OCI-LY1 (cell line): Measurements from ENCODE around the gene REG4.

Experiments
- H2AFZ ChIP-seq: fragments of 200-600 bp; sonication (generic), shearing (Covaris generic); 2 replicates; pipeline ENCODE4 v1.6.0; 2014; ENCODE audit warnings: antibody characterized with exemption, mild to moderate bottlenecking, low read length
- H3F3A ChIP-seq: fragments of 200-600 bp; sonication (generic), shearing (Covaris generic); 2 replicates; pipeline ENCODE4 v1.6.0; 2014; ENCODE audit warnings: mild to moderate bottlenecking, antibody characterized with exemption, low read length, moderate library complexity; ENCODE audit not compliant: insufficient read depth
- H3K27ac ChIP-seq: fragments of 200-600 bp; sonication (generic); 2 replicates; pipeline ENCODE4 v1.5.1; 2014; ENCODE audit warnings: low read length, mixed run types, mild to moderate bottlenecking, low read depth; ENCODE audit not compliant: poor library complexity, severe bottlenecking
- H3K27me3 ChIP-seq: fragments of 200-600 bp; sonication (generic); 2 replicates; pipeline ENCODE4 v1.6.0; 2014; ENCODE audit warnings: antibody characterized with exemption, mild to moderate bottlenecking, low read length, moderate library complexity; ENCODE audit not compliant: insufficient read depth
- H3K36me3 ChIP-seq: fragments of 200-600 bp; sonication (generic); 2 replicates; pipeline ENCODE4 v1.6.1; 2014; ENCODE audit warnings: mild to moderate bottlenecking, antibody characterized with exemption, low read length, moderate library complexity, mixed read lengths; ENCODE audit not compliant: insufficient read depth
- H3K4me1 ChIP-seq: fragments of 200-600 bp; sonication (generic); 2 replicates; pipeline ENCODE4 v1.5.1; 2014; ENCODE audit warnings: mild to moderate bottlenecking, low read length, moderate library complexity; ENCODE audit not compliant: insufficient read depth, severe bottlenecking
- H3K4me2 ChIP-seq: fragments of 200-600 bp; sonication (generic), shearing (Covaris generic); 2 replicates; pipeline ENCODE4 v1.6.1; 2014; ENCODE audit warnings: low read length
- H3K4me3 ChIP-seq: fragments of 200-600 bp; sonication (generic); 2 replicates; pipeline ENCODE4 v1.5.1; 2014; ENCODE audit warnings: low read length, low read depth, mild to moderate bottlenecking, mixed read lengths; ENCODE audit not compliant: poor library complexity, severe bottlenecking
- H3K79me2 ChIP-seq: fragments of 200-600 bp; shearing (Covaris generic); 2 replicates; pipeline ENCODE4 v1.6.1; 2016; ENCODE audit warnings: mixed run types, low read length, mixed read lengths; ENCODE audit not compliant: insufficient read depth
- H3K9ac ChIP-seq: fragments of 200-600 bp; sonication (generic), shearing (Covaris generic); 2 replicates; pipeline ENCODE4 v1.6.1; 2014; ENCODE audit warnings: mild to moderate bottlenecking, low read length, mixed read lengths
- H3K9me2 ChIP-seq: fragments of 200-600 bp; sonication (generic), shearing (Covaris generic); 2 replicates; pipeline ENCODE4 v1.6.1; 2014; ENCODE audit warnings: low read depth, mild to moderate bottlenecking, low read length, mixed read lengths
- H3K9me3 ChIP-seq: fragments of 200-600 bp; shearing (Covaris generic); 2 replicates; pipeline ENCODE4 v1.6.1; 2014; ENCODE audit warnings: low read length, mixed read lengths
- H4K20me1 ChIP-seq: fragments of 200-600 bp; sonication (generic), shearing (Covaris generic); 2 replicates; pipeline ENCODE4 v1.6.0; 2016; ENCODE audit warnings: mild to moderate bottlenecking, low read length; ENCODE audit not compliant: insufficient read depth
- EZH2 ChIP-seq: fragments of 200-600 bp; sonication (generic), shearing (Covaris generic); IDR thresholded peaks from 2 replicates; pipeline ENCODE4 v1.8.0; 2017; ENCODE audit warnings: borderline replicate concordance, mixed run types, mild to moderate bottlenecking, antibody characterized with exemption, low read length, moderate library complexity, mixed read lengths
- TF ChIP-seq, protein P1 (sequence below): fragments of 200-600 bp; sonication (generic), shearing (Covaris generic); IDR thresholded peaks from 2 replicates; pipeline ENCODE4 v1.5.1; 2017; ENCODE audit warnings: mild to moderate bottlenecking, antibody characterized with exemption, low read length, moderate library complexity, mixed read lengths

REG4 gene

DNA sequence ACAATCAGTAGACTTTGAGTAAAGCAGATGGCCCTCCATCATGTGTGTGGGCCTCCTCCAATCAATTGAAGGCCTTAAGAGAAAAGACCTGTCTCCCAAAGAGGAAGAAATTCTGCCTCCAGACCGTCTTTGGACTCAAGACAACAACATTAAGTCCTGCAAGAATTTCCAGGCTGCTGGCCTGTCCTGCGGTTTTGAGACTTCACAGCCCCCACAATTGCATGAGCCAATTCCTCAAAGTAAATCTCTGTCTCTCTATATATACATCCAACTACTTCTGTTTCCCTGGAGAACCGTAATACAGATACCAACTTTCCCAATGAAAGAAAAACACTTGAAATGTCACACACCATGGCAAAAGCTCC, 16.4 kb downstream of the REG4 start:
- no peak overlapping the region for H3K27ac ChIP-seq
- H3K4me1 ChIP-seq = no peaks in the 10 kb centered on the region
- H3K9me2 ChIP-seq = no peaks in the 10 kb centered on the region
- H3K27me3 ChIP-seq = no peaks in the 10 kb centered on the region
- no peaks in the 10 kb centered on the region for H3F3A ChIP-seq
- H3K36me3 ChIP-seq = no peaks in the 10 kb centered on the region
- H3K9me3 ChIP-seq = no peaks in the 10 kb centered on the region
- H3K4me2 ChIP-seq = no peak overlapping the region
- H3K4me3 ChIP-seq = no peak overlapping the region
- H3K9ac ChIP-seq = no peak overlapping the region
- no peaks in the 10 kb centered on the region for H3K79me2 ChIP-seq
- H4K20me1 ChIP-seq = no peaks in the 10 kb centered on the region
- no peak overlapping the region for H2AFZ ChIP-seq
- TF ChIP-seq EZH2 = no peak
- TF ChIP-seq, protein P1, sequence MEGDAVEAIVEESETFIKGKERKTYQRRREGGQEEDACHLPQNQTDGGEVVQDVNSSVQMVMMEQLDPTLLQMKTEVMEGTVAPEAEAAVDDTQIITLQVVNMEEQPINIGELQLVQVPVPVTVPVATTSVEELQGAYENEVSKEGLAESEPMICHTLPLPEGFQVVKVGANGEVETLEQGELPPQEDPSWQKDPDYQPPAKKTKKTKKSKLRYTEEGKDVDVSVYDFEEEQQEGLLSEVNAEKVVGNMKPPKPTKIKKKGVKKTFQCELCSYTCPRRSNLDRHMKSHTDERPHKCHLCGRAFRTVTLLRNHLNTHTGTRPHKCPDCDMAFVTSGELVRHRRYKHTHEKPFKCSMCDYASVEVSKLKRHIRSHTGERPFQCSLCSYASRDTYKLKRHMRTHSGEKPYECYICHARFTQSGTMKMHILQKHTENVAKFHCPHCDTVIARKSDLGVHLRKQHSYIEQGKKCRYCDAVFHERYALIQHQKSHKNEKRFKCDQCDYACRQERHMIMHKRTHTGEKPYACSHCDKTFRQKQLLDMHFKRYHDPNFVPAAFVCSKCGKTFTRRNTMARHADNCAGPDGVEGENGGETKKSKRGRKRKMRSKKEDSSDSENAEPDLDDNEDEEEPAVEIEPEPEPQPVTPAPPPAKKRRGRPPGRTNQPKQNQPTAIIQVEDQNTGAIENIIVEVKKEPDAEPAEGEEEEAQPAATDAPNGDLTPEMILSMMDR = no peak

DNA sequence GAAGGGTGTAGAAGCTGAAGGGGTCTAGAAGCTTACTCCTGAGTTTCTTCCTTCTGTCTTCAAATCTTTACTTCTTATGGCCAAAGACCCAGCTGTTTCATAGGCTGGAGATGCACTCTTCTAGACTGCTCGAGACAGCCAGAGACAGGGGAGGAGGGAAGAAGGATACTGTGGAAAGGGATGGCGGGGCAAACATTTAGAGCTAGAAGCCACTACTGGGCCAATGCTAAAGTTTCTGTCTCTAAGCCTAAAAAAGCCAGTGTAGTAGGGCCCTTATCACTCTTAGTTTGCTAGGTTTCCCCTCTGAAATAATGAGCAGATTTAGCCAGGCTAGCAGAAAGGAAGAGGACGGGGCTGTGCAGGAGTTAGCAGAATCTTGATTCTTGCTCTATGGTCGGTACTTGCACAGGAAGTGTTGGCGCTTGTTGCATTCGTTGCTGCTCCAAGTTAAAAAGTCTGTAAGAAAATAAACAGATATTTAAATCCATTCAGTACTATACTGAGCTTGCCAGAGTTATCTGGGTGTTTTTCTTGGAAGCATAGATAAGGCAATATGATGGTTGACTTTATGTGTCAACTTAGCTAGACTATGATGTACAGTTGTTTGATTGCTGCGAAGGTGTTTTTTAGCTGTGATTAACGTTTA, 16.9 kb downstream of the REG4 start:
- Histone ChIP-seq H3K9me3 (no peaks in the 10 kb centered on the region), H4K20me1 (no peaks in the 10 kb centered on the region), H3K9me2 (no peaks in the 10 kb centered on the region), H3F3A (no peaks in the 10 kb centered on the region), H3K27ac (no peak overlapping the region), H3K36me3 (no peaks in the 10 kb centered on the region), H3K4me2 (no peak overlapping the region), H3K79me2 (no peaks in the 10 kb centered on the region), H3K4me1 (no peaks in the 10 kb centered on the region), H3K9ac (no peak overlapping the region), H2AFZ (no peak overlapping the region), H3K4me3 (no peak overlapping the region), H3K27me3 (no peaks in the 10 kb centered on the region)
- TF ChIP-seq, protein P1 = no peak
- no peak for TF ChIP-seq EZH2

DNA sequence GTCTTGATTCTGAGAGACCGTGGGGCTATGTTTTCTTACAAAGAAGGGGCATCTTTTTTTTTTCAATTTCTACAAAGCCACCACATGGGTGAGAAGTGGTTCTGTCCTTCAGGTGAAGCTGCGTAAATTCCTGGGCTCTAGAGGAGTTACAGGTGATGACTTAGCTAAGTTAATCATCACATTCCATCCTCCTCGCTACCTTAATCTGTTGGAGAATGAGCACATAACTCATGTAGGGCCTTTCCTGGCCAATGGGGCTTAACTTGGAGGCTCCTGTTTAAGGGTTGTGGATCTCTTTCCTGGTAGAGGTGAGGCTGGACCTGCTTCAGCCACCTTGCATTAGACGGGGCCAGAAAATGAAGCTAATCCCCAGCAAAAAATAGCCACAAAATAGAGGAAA, 19.9 kb downstream of the REG4 start:
- no peak for TF ChIP-seq EZH2
- TF ChIP-seq, protein P1 = no peak
- no peak overlapping the region for H3K4me2 ChIP-seq
- no peaks in the 10 kb centered on the region for H3K79me2 ChIP-seq
- H3K9ac ChIP-seq = no peak overlapping the region
- no peak overlapping the region for H3K4me3 ChIP-seq
- H3F3A ChIP-seq = no peaks in the 10 kb centered on the region
- H4K20me1 ChIP-seq = no peaks in the 10 kb centered on the region
- H3K27ac ChIP-seq = no peak overlapping the region
- no peaks in the 10 kb centered on the region for H3K27me3 ChIP-seq
- no peaks in the 10 kb centered on the region for H3K9me3 ChIP-seq
- no peaks in the 10 kb centered on the region for H3K36me3 ChIP-seq
- H3K9me2 ChIP-seq = no peaks in the 10 kb centered on the region
- H3K4me1 ChIP-seq = no peaks in the 10 kb centered on the region
- no peak overlapping the region for H2AFZ ChIP-seq
